Osteocyte (in vitro differentiated cells): Measurements from ENCODE around the gene CYSRT1. TPM values are rescaled to one million over a fixed set of nuclear protein-coding genes. Genes with fewer than 3 reads are reported as not detected.
"Not testable (repeated sequence)": the region's sequence is repeated elsewhere in the genome, so short reads cannot be mapped to it uniquely, and the experiment has no call there.

Experiments used
- DNase-seq: peaks from one replicate; pipeline ENCODE4 v3.0.0; 2021; ENCODE audit warnings: mixed read lengths; ENCODE audit not compliant: unreplicated experiment; ENCODE audit errors: extremely low spot score
- H3K27ac Mint-ChIP-seq: one replicate; pipeline ENCODE4 v1.8.0; 2021; ENCODE audit warnings: mild to moderate bottlenecking, mixed read lengths; ENCODE audit not compliant: unreplicated experiment
- H3K27me3 Mint-ChIP-seq: one replicate; pipeline ENCODE4 v1.8.0; 2021; ENCODE audit warnings: mixed read lengths; ENCODE audit not compliant: unreplicated experiment
- H3K36me3 Mint-ChIP-seq: one replicate; pipeline ENCODE4 v1.8.0; 2021; ENCODE audit warnings: mixed read lengths; ENCODE audit not compliant: unreplicated experiment
- H3K4me1 Mint-ChIP-seq: one replicate; pipeline ENCODE4 v1.8.0; 2021; ENCODE audit warnings: mixed read lengths; ENCODE audit not compliant: unreplicated experiment
- H3K4me3 Mint-ChIP-seq: one replicate; pipeline ENCODE4 v1.8.0; 2021; ENCODE audit warnings: mild to moderate bottlenecking, moderate library complexity, mixed read lengths; ENCODE audit not compliant: unreplicated experiment
- H3K9me3 Mint-ChIP-seq: one replicate; pipeline ENCODE4 v1.8.0; 2021; ENCODE audit warnings: mixed read lengths; ENCODE audit not compliant: unreplicated experiment
- total RNA-seq: library from RNA; stranded (reverse); gene quantifications from 2 replicates; pipeline ENCODE4 v1.2.1, GENCODE V29; 2021
- TF ChIP-seq, protein P1 (sequence below): fragments of 200-600 bp; sonication (generic); IDR thresholded peaks from 2 replicates; pipeline ENCODE4 v1.5.0; 2021; ENCODE audit warnings: antibody characterized with exemption, mild to moderate bottlenecking, moderate library complexity

The CYSRT1 gene
- total RNA-seq, 1 donor from 2014 or later: 1.7 TPM

DNA sequence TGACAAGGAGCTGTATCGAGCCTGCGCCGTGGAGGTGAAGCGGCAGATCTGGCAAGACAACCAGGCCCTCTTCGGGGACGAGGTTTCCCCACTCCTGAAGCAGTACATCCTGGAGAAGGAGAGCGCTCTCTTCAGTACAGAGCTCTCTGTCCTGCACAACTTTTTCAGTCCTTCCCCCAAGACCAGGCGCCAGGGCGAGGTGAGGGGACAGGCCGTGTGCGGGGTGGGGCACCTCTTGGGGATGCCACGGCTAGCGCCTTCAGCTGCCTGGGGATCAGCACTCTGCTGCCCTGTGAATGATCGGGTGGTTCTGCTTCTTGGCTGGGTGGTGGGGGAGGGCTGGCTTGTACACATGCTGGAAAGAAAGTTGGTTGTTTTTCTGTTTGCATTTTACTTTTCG lies 31.9 kb downstream of the CYSRT1 start:
- Mint-ChIP-seq H3K27me3 (no peaks in the 10 kb centered on the region), H3K36me3 (no peaks in the 10 kb centered on the region), H3K27ac (no peak overlapping the region), H3K4me3 (peak overlapping the region; percentile 85), H3K4me1 (peaks cover 19% of the 10 kb centered on the region), H3K9me3 (no peaks in the 10 kb centered on the region)
- TF ChIP-seq, protein P1, sequence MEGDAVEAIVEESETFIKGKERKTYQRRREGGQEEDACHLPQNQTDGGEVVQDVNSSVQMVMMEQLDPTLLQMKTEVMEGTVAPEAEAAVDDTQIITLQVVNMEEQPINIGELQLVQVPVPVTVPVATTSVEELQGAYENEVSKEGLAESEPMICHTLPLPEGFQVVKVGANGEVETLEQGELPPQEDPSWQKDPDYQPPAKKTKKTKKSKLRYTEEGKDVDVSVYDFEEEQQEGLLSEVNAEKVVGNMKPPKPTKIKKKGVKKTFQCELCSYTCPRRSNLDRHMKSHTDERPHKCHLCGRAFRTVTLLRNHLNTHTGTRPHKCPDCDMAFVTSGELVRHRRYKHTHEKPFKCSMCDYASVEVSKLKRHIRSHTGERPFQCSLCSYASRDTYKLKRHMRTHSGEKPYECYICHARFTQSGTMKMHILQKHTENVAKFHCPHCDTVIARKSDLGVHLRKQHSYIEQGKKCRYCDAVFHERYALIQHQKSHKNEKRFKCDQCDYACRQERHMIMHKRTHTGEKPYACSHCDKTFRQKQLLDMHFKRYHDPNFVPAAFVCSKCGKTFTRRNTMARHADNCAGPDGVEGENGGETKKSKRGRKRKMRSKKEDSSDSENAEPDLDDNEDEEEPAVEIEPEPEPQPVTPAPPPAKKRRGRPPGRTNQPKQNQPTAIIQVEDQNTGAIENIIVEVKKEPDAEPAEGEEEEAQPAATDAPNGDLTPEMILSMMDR: no peak
- no peak for DNase-seq

GRCh38 chr9:137262173-137262908 lies 37.4 kb downstream of the CYSRT1 start:
- H3K4me3 Mint-ChIP-seq, DNase-seq: not testable (repeated sequence)
- TF ChIP-seq, protein P1: peak; percentile 55

DNA sequence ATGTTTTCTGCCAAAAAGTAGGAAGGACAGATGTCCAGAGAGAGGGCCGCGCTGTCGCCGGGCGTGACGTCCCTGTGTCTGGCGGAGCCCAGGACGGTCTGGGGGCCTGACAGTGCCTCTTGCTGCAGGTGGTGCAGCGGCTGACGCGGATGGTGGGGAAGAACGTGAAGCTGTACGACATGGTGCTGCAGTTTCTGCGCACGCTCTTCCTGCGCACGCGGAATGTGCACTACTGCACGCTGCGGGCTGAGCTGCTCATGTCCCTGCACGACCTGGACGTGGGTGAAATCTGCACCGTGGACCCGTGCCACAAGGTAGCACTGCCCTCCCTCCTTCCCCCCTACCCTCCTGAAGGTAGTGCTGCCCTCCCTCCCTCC lies 37.9 kb downstream of the CYSRT1 start:
- TF ChIP-seq, protein P1: no peak
- Mint-ChIP-seq H3K9me3 (no peaks in the 10 kb centered on the region), H3K36me3 (peaks cover 8% of the 10 kb centered on the region), H3K4me1 (peaks cover 7% of the 10 kb centered on the region), H3K4me3 (no peak overlapping the region), H3K27ac (no peak overlapping the region), H3K27me3 (no peaks in the 10 kb centered on the region)
- no peak for DNase-seq

More at GRCh38 chr9:137262173-137262908, 37.4 kb downstream of the CYSRT1 start:
- H3K4me1 Mint-ChIP-seq, H3K27me3 Mint-ChIP-seq, H3K36me3 Mint-ChIP-seq, H3K27ac Mint-ChIP-seq, H3K9me3 Mint-ChIP-seq: not testable (repeated sequence)

DNA sequence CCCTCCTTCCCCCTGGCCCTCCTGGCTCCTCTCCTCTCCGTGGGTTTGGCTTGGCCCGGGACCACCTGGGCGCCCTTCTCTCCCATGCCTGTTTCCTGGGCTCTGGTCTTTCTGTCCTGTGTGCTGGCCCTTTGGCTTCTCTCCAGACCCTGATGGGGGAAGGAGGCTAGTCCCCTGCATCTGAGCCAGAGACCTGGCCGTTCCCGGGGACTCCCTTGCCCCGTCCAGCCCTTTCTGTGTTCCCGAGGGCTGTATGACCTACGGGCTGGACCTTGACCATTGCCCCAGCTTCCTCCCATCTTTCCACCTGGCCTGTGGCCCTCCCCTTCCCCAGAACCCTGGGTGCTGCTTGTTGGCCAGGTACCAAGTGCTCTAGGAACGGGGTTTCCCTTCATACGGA lies 38.5 kb downstream of the CYSRT1 start:
- Mint-ChIP-seq H3K4me1 (peaks cover 8% of the 10 kb centered on the region), H3K36me3 (peaks cover 8% of the 10 kb centered on the region), H3K4me3 (no peak overlapping the region), H3K27me3 (no peaks in the 10 kb centered on the region), H3K27ac (no peak overlapping the region), H3K9me3 (no peaks in the 10 kb centered on the region)
- no peak for DNase-seq
- TF ChIP-seq, protein P1: no peak

DNA sequence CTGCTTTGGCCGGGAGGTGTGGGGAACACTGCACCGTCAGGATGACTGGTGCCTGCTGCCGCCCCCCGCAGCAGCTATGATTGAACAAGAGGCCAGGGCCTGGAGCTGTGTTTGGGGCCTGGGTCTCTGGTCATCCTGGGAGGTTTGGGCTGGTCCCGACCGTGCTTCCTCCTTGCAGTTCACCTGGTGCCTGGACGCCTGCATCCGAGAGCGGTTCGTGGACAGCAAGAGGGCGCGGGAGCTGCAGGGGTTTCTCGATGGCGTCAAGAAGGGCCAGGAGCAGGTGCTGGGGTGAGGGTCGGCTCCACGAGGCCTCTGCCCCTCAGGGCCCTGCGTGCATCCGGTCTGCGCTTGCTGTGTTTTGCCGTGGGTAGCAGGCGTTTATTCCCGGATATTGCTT lies 39.1 kb downstream of the CYSRT1 start:
- peaks cover 8% of the 10 kb centered on the region for H3K36me3 Mint-ChIP-seq
- TF ChIP-seq, protein P1: no peak
- DNase-seq: no peak
- no peaks in the 10 kb centered on the region for H3K27me3 Mint-ChIP-seq
- H3K27ac Mint-ChIP-seq: no peak overlapping the region
- peaks cover 13% of the 10 kb centered on the region for H3K4me1 Mint-ChIP-seq
- no peaks in the 10 kb centered on the region for H3K9me3 Mint-ChIP-seq
- H3K4me3 Mint-ChIP-seq: no peak overlapping the region
